ENCODE results near the gene CDR2L.

The CDR2L gene

GRCh38 chr17:75046407-75047289 is 59.2 kb downstream of the CDR2L start, which contains the start of the genes ATP5PD and KCTD2:
ATP5PD (minus strand) TSS chr17:75046969; CDS start chr17:75042650, 4,319 bp downstream.
KCTD2 (plus strand) TSS chr17:75047225; CDS start chr17:75047251, 26 bp downstream.
- peak; percentile 86 to 90 (median 89) for DNase-seq

DNA sequence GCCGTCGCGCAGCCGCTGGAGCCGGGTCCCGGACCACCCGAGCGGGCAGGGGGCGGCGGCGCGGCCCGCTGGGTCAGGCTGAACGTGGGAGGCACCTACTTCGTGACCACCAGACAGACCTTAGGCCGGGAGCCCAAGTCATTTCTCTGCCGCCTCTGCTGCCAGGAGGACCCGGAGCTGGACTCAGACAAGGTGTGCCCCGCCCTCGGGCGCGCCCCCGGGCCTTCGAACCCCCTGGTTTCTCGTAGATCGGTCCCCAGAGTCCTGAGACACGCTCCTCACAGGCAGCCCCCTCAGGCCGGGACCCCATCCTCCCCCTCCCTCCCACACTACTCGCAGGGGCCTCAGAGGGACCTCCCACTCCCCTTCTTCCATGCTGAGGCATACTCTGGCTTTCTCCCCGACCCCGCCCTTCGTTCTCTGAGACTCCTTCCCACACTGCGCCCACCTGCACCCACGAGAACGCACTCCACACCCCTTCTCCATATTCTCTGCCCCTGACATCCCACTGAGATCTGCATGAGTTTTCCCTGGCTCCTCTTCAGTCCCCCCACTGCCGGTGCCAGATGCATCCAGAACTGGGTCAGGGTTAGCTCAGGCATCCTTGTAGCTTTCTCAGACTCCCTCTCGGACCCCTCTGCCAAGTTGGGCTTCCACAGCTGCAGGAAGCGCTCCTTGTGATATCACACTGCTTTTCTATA is 60.1 kb downstream of the CDR2L start:
- peak in 2 of 4 experiments; percentile 8 to 11 for DNase-seq

DNA sequence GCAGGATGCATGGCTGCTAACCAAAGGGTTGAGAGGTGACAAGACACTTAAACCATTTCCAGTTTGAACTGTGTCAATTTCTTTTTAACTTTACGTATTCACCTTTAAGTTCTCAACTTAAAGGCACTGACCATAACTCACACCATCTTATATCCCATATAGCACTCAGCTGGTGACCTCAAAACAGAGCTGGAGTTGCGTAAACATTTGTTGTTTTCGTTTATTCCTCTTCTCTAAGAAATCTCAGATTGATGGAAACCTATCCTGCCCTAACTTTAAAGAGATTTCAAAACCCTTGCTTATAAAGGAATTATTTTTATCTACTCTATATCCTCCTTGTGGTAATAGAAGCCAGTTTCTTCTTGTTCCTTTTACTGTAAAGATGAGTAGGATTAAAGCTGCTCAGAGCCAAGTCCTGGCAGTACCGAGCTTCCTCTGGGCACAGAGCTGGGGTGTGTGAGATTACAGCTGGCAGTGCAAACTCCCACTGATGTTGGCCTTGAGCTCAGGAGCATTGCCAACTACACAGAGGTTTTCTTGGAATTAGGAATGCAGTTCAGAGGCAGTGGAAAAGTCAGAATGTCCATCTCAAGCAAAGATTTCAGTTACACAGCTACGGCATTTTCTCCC is 60.9 kb downstream of the CDR2L start:
- no peak for DNase-seq

DNA sequence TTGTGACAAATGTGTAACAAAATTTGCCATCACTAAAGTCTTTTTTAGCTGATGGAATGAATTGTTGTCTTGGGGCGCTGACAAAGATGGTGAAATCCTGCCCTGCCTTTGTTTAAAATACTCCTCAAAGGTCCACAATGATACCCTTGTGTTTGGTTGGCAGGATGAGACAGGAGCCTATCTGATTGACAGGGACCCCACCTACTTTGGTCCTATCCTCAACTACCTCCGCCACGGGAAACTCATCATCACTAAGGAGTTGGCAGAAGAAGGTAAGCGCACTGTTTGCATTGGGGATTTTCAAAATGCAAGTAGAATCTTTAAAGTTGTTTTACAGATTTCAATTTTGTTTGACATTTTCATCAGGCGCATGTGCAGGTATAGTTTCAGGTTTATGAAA is 61.6 kb downstream of the CDR2L start:
- DNase-seq: no peak

DNA sequence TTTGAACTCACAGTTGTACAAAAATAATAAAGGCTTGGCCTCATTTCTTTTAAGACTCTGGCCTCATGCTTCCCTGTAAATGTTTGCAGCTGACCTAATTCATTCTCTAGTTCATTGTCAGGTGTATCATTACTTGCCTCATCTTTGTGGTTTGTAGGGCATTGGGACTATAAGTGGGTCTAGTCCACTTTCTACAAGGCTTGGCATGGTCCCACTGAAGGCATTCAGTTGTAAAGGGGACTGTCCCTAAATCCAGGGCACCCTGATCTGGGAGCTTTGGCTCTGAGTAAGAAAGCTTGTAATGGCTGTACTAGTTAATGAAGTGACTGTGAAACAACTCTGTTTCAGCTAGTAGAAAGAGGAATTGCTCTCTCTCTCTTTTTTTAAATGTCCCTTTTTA is 62.3 kb downstream of the CDR2L start:
- DNase-seq: no peak

DNA sequence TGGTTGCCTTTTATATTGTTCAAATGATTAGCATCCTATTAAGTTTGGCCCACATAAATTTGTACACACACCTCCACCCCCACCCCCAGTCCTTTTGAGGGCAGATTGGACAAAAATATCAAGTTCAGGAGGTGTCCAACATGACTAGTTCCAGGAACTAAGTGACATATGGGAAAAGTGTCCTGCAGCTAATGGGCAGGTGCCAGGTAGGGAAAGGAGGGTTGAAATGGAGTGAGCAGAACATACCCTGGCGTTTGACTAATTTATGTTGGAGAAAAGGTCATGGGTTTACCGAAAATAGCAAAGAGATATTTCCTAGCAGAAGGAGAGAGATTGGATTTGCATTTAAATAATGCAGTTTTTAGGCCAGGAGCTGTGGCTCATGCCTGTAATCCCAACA is 64.5 kb downstream of the CDR2L start:
- DNase-seq: no peak
